Stimulated activated naive CD4-positive, alpha-beta T cell (primary cell): Measurements from ENCODE around the gene AP2M1.
"Not testable (repeated sequence)": the region's sequence is repeated elsewhere in the genome, so short reads cannot be mapped to it uniquely, and the experiment has no call there.

Experiments
- DNase-seq, 6 experiments: peaks; one replicate each; lab custom pipeline; 2025; lab: John Stamatoyannopoulos, UW

AP2M1 gene

GRCh38 chr3:184157206-184157605 is 17.4 kb upstream of the AP2M1 start:
- no peak for DNase-seq

GRCh38 chr3:184158404-184158803 is 16.3 kb upstream of the AP2M1 start:
- DNase-seq: no peak

DNA sequence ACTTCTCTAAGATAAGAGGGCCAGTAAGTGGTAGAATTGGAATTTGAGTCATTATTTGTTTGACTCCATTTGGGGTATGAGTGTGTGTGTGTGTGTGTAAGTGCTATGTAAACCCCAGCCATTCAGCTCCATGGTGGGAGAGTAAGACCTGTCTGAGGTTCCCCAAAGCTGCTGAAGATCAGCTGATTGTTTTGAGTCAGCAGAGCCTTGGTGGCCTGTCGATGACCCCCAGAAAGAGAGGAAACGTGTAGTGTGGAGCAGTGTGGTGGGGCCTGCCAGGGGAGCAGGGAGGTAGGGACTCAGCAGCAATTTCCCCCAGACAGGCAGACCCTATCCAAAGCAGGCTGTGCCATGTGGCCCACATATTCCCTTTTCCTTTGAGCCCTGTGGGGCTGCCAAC is 14.2 kb upstream of the AP2M1 start:
- DNase-seq: no peak

GRCh38 chr3:184162571-184163070 is 12.0 kb upstream of the AP2M1 start:
- not testable (repeated sequence) for DNase-seq

GRCh38 chr3:184164648-184165330 is 9.9 kb upstream of the AP2M1 start:
- DNase-seq: no peak

- DNase-seq: no peak
Measured at GRCh38 chr3:184165543-184165942, 9.1 kb upstream of the AP2M1 start.

DNA sequence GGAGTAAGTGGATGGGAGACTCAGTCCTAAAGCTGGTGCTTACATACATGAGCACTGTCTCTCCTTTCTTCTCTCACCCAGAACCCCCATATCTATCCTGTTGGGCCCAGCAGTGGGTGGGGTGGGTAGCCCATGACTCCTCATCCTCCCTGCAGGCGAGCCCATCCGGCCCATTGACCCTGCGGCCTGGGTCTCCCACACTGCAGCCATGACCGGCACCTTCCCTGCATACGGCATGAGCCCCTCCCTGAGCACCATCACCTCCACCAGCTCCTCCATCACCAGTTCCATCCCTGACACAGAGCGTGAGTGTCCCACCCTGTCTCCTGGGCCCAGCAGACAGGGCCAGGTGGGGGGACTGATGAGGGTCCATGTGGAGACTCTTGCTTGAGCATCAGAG is 8.0 kb upstream of the AP2M1 start:
- DNase-seq: no peak

GRCh38 chr3:184167786-184168185 is 6.9 kb upstream of the AP2M1 start:
- no peak for DNase-seq

DNA sequence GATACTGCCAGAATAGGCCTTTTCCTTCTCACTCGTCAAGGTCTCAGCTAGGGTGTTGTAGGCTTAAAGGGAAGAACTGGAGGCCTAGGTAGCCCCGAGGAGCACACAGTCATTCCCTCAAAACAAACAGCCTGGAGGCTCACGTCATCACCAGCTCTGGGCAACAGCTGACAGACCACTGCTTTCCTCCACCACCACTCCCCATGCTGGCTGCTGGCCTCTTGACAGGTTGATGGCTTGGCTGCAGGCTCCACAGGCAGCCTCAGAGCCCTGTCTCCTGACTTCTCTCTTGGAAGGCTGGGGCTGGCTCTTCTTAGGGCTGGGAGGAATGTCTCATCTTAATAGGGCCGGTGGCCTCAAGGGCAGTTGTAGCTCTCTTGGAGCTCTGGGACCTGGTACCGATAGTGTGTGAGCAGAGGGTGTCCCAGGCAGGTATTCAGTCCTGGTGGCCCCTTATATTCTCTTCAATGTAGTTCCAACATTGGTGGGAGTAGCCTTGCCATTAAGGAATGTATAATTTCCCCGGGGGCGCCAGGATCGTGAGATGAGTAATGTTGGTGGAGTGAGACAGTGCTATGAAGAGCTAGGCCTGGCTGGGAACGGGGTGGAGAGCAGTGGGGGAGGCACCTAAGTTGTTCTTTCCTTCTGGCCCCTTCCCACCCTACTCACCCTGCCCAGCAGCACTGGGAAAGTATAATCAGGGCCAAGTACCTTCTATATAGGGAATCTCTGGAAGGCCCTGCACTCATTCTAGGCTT is 6.1 kb upstream of the AP2M1 start:
- no peak for DNase-seq

DNA sequence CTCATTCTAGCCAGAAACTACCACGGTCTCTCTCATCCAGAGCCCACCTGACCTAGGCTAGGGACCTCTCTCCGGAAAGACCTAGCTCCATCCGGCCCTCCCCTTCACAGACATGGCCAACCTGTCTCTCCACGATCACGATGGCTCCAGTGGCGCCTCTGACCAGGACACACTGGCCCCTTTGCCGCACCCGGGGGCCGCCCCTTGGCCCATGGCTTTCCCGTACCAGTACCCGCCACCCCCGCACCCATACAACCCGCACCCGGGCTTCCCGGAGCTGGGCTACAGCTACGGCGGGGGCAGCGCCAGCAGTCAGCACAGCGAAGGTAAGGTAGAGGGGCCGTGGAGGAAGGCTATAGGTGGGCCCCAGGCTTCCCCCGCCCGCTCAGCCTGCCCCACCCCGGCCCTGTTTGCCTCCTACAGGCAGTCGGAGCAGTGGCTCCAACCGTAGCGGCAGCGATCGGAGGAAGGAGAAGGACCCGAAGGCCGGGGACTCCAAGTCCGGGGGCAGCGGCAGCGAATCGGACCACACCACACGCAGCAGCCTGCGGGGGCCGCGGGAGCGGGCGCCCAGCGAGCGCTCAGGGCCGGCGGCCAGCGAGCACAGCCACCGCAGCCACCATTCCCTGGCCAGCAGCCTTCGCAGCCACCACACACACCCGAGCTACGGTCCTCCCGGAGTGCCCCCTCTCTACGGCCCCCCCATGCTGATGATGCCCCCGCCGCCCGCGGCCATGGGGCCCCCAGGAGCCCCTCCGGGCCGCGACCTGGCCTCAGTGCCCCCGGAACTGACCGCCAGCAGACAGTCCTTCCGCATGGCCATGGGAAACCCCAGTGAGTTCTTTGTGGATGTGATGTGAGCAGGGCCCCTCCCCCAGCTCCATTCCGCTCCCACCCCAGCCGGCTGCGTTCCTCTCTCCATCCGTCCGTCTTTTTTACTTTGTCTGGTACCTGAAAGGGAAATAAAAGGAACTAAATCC is 4.5 kb upstream of the AP2M1 start:
- no peak for DNase-seq

- no peak for DNase-seq
Measured at GRCh38 chr3:184171562-184171961, 3.1 kb upstream of the AP2M1 start.

DNA sequence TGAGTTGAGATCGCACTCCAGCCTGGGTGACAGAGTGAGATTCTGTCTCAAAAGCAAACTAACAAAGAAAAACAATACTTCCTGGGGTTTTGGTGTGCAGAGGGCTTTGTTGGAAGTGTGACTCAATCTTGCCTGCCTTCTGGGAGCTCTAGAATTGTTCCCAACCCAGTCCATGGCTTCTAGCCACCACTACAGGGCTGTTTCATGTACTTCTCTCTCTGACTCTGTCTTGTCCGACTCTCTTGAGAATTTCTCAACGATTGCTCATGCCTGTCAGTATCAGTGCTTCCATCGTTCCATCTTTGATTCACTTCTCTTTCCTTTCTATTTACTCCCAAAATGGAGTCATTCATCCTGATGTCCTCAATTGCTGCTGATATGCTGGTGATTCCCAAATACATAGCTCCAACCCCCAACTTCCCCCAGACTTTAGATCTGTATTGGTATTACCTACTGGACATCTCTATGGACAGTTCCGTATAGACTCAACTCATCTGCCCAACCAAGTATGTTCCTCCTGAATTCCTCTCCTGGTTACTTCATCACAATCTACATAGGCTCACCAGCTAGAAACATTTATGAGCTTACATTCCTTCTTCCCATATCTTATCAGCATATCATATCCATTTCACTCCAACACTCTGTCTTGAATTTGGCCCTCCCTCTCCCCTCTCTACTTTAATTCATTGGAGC is 1.8 kb upstream of the AP2M1 start:
- no peak for DNase-seq

- no peak for DNase-seq
Measured at GRCh38 chr3:184173374-184173722, 1.3 kb upstream of the AP2M1 start.

GRCh38 chr3:184174284-184174645 is 390 bp upstream of the AP2M1 start:
- DNase-seq: no peak

DNA sequence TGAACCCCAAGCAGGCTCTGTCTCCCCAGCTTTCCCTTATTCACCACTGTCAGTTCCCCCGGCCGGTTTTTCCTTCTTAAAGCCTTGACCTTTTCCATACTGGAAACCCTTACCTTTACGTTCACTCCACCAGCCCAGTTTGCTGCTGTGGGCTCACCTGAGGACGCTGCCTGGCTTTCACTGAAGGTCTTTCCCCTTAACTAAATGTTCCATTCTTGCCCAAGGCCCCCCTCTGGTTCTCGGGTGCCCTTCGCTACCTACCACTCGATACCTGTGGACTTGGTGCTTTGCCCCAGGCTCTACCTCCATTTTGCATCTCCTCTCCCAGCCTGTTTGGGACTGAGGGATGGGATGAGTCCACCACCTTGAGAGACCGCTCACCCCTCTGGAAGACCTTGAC is 851 bp downstream of the AP2M1 start:
- DNase-seq: no peak

- no peak for DNase-seq
Measured at GRCh38 chr3:184175981-184176376, 1.3 kb downstream of the AP2M1 start.

- DNase-seq: no peak
Measured at GRCh38 chr3:184176377-184177330, 2.0 kb downstream of the AP2M1 start.

- DNase-seq: no peak
Measured at GRCh38 chr3:184177331-184177731, 2.7 kb downstream of the AP2M1 start.

GRCh38 chr3:184177767-184178306 is 3.2 kb downstream of the AP2M1 start:
- no peak for DNase-seq

DNA sequence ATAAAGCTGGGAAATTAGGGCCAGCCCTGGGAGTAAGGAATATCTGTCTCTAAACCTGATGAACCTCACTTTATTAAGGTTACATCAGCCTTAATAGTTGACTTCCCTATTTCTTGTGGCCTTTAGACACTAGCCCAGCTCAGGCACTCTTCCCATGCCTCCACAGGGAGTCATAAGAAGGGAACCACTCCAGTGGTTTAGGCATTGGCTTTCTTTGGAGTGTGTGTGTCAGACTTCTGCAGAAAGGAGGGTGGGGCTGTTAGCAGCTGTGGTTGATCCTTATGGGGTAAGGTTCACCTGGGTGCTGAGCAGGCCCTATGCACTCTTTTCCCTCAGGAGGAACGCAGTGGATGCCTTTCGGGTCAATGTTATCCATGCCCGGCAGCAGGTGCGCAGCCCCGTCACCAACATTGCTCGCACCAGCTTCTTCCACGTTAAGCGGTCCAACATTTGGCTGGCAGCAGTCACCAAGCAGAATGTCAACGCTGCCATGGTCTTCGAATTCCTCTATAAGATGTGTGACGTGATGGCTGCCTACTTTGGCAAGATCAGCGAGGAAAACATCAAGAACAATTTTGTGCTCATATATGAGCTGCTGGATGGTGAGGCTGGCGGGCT is 4.0 kb downstream of the AP2M1 start:
- DNase-seq: no peak
